Measurements from ENCODE around the gene KCNJ15.

- TF ChIP-seq, protein P1, sequence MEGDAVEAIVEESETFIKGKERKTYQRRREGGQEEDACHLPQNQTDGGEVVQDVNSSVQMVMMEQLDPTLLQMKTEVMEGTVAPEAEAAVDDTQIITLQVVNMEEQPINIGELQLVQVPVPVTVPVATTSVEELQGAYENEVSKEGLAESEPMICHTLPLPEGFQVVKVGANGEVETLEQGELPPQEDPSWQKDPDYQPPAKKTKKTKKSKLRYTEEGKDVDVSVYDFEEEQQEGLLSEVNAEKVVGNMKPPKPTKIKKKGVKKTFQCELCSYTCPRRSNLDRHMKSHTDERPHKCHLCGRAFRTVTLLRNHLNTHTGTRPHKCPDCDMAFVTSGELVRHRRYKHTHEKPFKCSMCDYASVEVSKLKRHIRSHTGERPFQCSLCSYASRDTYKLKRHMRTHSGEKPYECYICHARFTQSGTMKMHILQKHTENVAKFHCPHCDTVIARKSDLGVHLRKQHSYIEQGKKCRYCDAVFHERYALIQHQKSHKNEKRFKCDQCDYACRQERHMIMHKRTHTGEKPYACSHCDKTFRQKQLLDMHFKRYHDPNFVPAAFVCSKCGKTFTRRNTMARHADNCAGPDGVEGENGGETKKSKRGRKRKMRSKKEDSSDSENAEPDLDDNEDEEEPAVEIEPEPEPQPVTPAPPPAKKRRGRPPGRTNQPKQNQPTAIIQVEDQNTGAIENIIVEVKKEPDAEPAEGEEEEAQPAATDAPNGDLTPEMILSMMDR (IDR thresholded peaks at IDR 0.05) = no peak
- no peak for TF ChIP-seq POLR2AphosphoS5 (IDR thresholded peaks at IDR 0.05)
- TF ChIP-seq POLR2A (IDR thresholded peaks at IDR 0.05) = no peak
Observed at GRCh38 chr21:38244407-38244787, 12.4 kb upstream of the KCNJ15 start.

Data from transverse colon (tissue), 4 donors.